Activated CD4-positive, alpha-beta T cell treated with anti-CD3 and anti-CD28 coated beads for 36 hours (primary cell): ENCODE measurements around the gene CHM. TPM values are rescaled to one million over a fixed set of nuclear protein-coding genes. Genes with fewer than 3 reads are reported as not detected.

ENCODE experiments used
- microRNA-seq: library from miRNA; unstranded; fragments of <30 nt; microRNA quantifications from one replicate; pipeline ENCODE4 v1.2.0, GENCODE V29; 2021; ENCODE audit warnings: borderline replicate concordance
- total RNA-seq, 2 experiments: library from RNA; stranded (reverse); gene quantifications; one replicate each; pipeline ENCODE4 v1.2.3, GENCODE V29; 2021

Gene CHM
- total RNA-seq, 2 experiments from 2014 or later, result 10.9 to 14.7 TPM

Small RNA genes lying within 50 kb of the gene (microRNA-seq; reads per million reads assigned to microRNA genes)
- gene MIR1321, result not detected
- 3,523 reads per million, percentile 93 among the genes with 10 or more reads in this experiment for gene MIR361

Other genes starting within 250 kb of the CHM start
- not detected for gene DACH2, start 100.9 kb upstream of the CHM start, total RNA-seq